Neural cell (in vitro differentiated cells): ENCODE results near the gene RRH. TPM values are rescaled to one million over a fixed set of nuclear protein-coding genes. Genes with fewer than 3 reads are reported as not detected.

ENCODE experiments used
- polyA plus RNA-seq: library from polyadenylated mRNA; depleted of rRNA; stranded (reverse); fragments of >200 nt; gene quantifications from 2 replicates; pipeline ENCODE4 v1.2.3, GENCODE V29; 2014

The RRH gene
- polyA plus RNA-seq, 1 donor from 2014 or later = 1.2 TPM

Other genes starting within 250 kb of the RRH start
- gene CASP6, start 124.5 kb upstream of the RRH start, polyA plus RNA-seq = 5.1 and 9.5 TPM in 2 replicates
- 31.2 and 99.0 TPM in 2 replicates for gene PLA2G12A, start 97.9 kb upstream of the RRH start, polyA plus RNA-seq
- not detected in 2 replicates for gene CFI, start 26.0 kb upstream of the RRH start, polyA plus RNA-seq
- 9.1 and 12.1 TPM in 2 replicates for gene GAR1, start 12.2 kb upstream of the RRH start, polyA plus RNA-seq
- gene LRIT3, start 20.1 kb downstream of the RRH start, polyA plus RNA-seq = 0.33 and 0.78 TPM in 2 replicates
- gene EGF, start 84.9 kb downstream of the RRH start, polyA plus RNA-seq = not detected in 2 replicates